ACC112 (cell line): ENCODE measurements around the gene MAS1L.

Source experiments
- H2AFZ ChIP-seq: fragments of 200-600 bp; sonication (generic); one replicate; pipeline ENCODE4 v1.6.0; 2017; ENCODE audit warnings: antibody characterized with exemption, low read length; ENCODE audit not compliant: unreplicated experiment
- H3K27ac ChIP-seq: fragments of 200-600 bp; sonication (generic); 2 replicates; pipeline ENCODE4 v1.5.1; 2014; ENCODE audit warnings: low read depth, mild to moderate bottlenecking, antibody characterized with exemption, low read length, moderate library complexity
- H3K27me3 ChIP-seq: fragments of 200-600 bp; sonication (generic); 2 replicates; pipeline ENCODE4 v1.6.1; 2014; ENCODE audit warnings: mild to moderate bottlenecking, antibody characterized with exemption, low read length, moderate library complexity, mixed read lengths; ENCODE audit not compliant: insufficient read depth
- H3K36me3 ChIP-seq: fragments of 200-600 bp; sonication (generic); 2 replicates; pipeline ENCODE4 v1.6.1; 2016; ENCODE audit warnings: mild to moderate bottlenecking, antibody characterized with exemption, low read length, moderate library complexity, mixed read lengths; ENCODE audit not compliant: insufficient read depth
- H3K4me1 ChIP-seq: fragments of 200-600 bp; sonication (generic); one replicate; pipeline ENCODE4 v1.6.1; 2016; ENCODE audit warnings: low read length, mixed read lengths; ENCODE audit not compliant: insufficient read depth, unreplicated experiment, control insufficient read depth
- H3K4me3 ChIP-seq: fragments of 200-600 bp; sonication (generic); 2 replicates; pipeline ENCODE4 v1.5.1; 2014; ENCODE audit warnings: mild to moderate bottlenecking, low read depth, low read length
- H3K79me2 ChIP-seq: fragments of 200-600 bp; sonication (generic); one replicate; pipeline ENCODE4 v1.6.0; 2016; ENCODE audit warnings: low read length; ENCODE audit not compliant: control insufficient read depth, unreplicated experiment, insufficient read depth

Gene MAS1L

DNA sequence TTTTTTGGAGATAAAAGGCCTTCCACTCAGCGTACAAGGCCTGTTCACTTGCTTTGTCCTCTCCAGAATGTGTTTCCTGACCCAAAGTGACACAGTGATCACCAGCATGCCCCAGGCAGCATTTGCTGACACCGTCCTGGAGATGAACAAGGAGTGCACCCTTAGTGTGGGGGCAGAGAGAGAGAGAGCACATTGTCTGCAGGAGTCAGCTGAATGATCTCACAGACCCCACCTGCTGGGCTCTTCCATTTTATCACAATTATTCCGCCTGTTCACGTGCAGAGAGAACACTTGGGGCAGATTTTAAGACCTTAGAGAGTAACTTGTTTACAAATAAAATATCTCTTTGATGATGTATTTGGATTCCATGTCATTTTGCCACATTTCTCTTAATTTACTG, 22.4 kb upstream of the MAS1L start:
- H3K79me2 ChIP-seq = no peaks in the 10 kb centered on the region
- H3K36me3 ChIP-seq = no peaks in the 10 kb centered on the region
- H3K4me1 ChIP-seq = no peaks in the 10 kb centered on the region
- H3K27ac ChIP-seq = no peak overlapping the region
- no peak overlapping the region for H3K4me3 ChIP-seq
- H3K27me3 ChIP-seq = no peaks in the 10 kb centered on the region
- H2AFZ ChIP-seq = no peak overlapping the region

DNA sequence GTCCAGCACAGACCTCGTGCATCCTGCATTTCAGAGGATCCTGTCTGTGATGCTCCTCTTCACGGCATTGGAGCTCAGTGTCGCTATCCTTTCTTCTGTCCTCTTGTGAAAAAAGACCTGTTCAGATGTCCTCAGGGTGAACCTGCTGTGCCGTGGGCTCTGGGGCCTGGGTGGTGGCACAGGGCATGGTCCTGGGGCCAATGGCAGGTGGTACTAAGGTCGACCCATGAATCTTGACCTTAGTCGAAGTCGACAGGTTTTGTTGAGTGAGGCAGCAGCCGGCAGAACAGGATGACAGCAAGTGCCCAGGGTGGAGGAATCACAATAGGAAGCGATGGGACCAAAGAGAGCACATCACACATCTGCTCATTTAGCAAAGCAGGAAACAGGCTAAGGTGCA, 22.0 kb upstream of the MAS1L start:
- H3K36me3 ChIP-seq = no peaks in the 10 kb centered on the region
- H3K79me2 ChIP-seq = no peaks in the 10 kb centered on the region
- H3K4me3 ChIP-seq = no peak overlapping the region
- H3K27me3 ChIP-seq = no peaks in the 10 kb centered on the region
- no peaks in the 10 kb centered on the region for H3K4me1 ChIP-seq
- H3K27ac ChIP-seq = no peak overlapping the region
- no peak overlapping the region for H2AFZ ChIP-seq

DNA sequence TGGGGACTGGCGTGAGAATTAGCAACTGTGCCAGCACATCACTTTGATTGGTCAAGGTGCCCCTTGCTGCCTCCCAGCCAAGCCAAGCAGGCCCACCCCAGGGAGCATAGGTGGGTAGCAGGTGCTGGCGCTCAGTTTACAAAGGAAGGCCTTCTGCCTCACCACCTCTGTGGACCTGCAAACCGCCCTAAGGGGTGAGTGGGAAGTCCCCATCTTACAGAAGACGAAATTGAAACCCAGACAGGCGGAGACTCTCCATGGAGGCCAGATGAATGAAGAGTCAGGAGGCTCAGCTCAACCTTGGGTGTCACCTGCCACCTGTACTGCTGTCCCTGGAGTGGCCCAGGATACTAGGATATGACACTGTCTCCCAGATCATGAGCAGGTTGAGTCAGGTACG, 21.5 kb upstream of the MAS1L start:
- Histone ChIP-seq H3K4me1 (no peaks in the 10 kb centered on the region), H3K27ac (no peak overlapping the region), H3K36me3 (no peaks in the 10 kb centered on the region), H3K27me3 (no peaks in the 10 kb centered on the region), H3K4me3 (no peak overlapping the region), H3K79me2 (no peaks in the 10 kb centered on the region), H2AFZ (no peak overlapping the region)

DNA sequence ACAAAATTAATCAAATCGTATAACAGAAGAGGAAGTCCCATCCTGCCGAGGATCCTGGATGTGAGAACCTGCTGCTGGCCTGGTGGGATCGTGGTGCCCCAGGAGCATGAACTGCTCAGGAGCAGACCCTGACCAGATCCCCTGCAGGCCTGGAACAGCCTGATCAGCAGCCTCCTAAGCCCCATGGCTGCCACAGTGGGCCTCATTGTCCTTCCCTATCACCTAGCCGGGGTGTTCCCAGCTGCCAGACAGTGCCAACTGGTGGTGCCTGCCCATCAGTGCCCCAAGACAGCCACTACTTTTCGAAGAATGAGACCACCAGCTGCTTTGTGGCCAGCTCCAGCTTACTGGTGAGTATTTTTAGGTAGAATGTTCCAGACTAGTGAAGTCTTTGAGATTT, 19.6 kb upstream of the MAS1L start:
- H2AFZ ChIP-seq = no peak overlapping the region
- H3K79me2 ChIP-seq = no peaks in the 10 kb centered on the region
- H3K27me3 ChIP-seq = no peaks in the 10 kb centered on the region
- H3K27ac ChIP-seq = no peak overlapping the region
- H3K4me1 ChIP-seq = no peaks in the 10 kb centered on the region
- no peaks in the 10 kb centered on the region for H3K36me3 ChIP-seq
- no peak overlapping the region for H3K4me3 ChIP-seq

DNA sequence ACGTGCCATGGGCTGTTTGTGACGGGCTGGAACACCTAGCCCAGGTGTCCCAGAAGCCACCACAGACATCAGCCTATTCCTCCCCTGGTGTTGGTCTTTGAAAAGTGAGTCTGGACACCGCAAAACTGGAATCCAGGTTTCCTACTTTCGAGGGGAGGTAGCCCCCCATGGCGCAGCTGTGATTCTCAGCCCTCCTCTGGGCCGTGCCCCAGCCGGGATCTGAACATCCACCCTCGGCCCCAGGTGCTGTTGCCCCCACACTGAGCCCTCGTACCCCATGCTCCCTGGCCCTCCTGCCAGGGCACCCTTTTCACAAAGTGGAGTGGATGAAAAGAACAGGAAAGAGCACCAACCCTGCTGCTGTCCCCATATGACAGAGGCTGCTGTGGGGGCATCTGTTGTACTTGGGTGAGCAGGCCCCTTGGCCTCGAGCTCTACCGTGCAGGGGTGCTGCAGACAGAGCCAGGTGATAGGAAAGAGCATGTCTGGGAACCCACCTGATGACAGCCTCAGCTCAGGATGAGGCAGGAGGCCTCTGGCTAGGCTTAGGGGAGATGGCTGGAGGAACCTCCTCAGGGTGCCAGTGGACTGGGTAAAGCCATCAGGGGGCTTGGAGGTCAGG, 18.8 kb upstream of the MAS1L start:
- no peak overlapping the region for H3K4me3 ChIP-seq
- no peaks in the 10 kb centered on the region for H3K79me2 ChIP-seq
- H3K27me3 ChIP-seq = no peaks in the 10 kb centered on the region
- H3K4me1 ChIP-seq = no peaks in the 10 kb centered on the region
- no peak overlapping the region for H3K27ac ChIP-seq
- no peaks in the 10 kb centered on the region for H3K36me3 ChIP-seq
- no peak overlapping the region for H2AFZ ChIP-seq

DNA sequence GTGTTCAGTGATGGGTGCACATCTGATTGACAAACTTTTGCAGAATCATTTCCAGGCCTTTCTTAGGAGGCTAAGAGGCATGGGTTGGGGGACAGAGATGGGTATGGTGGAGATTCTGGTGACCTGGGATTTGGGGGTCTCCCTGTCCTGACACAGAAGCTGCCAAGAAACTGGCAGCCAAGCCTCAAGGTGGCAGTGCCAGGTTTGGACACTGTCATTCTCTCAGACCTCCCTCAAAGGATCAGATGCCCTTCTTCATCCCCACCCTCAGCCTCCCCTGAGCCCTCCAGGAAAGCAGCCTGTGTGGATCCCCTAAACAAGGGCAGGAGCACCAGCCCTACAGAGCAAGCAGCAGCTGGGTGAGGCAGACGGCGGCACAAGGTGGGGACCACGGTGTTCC, 18.1 kb upstream of the MAS1L start:
- no peaks in the 10 kb centered on the region for H3K27me3 ChIP-seq

DNA sequence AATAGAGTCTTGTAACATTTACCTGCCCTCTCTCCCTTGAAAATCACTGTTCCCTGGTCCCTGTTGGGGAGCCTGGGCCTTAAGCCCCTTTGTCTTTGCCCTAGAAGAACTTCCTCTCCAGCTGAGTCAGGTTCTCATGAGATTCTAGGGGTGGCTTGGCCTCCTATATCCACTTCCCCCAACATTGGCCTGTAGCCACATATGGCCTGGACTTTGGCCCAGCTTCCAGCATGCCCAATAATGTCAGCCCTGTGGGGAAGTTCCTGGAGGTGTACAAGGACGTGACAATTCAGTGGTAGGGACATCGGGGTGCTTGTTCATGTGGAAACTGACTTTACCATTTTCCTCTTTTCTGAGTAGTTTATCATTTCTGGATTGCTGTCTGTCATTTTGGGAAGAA, 17.2 kb upstream of the MAS1L start:
- H3K27me3 ChIP-seq = no peaks in the 10 kb centered on the region
- H3K4me3 ChIP-seq = no peak overlapping the region
- H3K4me1 ChIP-seq = no peaks in the 10 kb centered on the region
- H3K27ac ChIP-seq = no peak overlapping the region
- H3K79me2 ChIP-seq = no peaks in the 10 kb centered on the region
- H2AFZ ChIP-seq = no peak overlapping the region
- no peaks in the 10 kb centered on the region for H3K36me3 ChIP-seq

More for the DNA sequence above, 18.1 kb upstream of the MAS1L start:
- no peak overlapping the region for H2AFZ ChIP-seq
- H3K27ac ChIP-seq = no peak overlapping the region
- no peaks in the 10 kb centered on the region for H3K4me1 ChIP-seq
- H3K4me3 ChIP-seq = no peak overlapping the region
- H3K36me3 ChIP-seq = no peaks in the 10 kb centered on the region
- H3K79me2 ChIP-seq = no peaks in the 10 kb centered on the region

DNA sequence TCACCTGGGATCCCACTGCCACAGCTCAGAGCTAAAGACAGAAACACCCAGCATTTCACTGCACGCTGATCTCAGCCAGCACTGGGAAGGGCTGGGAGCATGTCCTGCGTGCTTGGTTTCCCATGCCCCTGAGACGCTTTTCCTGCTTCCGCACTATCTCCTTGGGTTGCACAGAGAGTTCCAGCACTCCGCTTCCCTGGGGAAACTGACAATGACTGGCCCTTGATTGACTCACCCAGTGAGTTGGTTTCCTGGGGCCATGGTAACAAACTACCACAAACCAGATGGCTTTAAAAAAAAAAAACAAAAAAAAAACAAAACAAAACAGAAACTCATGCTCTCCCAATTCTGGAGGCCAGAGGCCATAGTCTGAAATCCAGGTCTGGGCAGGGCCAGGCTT, 14.8 kb upstream of the MAS1L start:
- Histone ChIP-seq H3K4me3 (no peak overlapping the region), H3K79me2 (no peaks in the 10 kb centered on the region), H2AFZ (no peak overlapping the region), H3K36me3 (no peaks in the 10 kb centered on the region), H3K27ac (no peak overlapping the region), H3K4me1 (no peaks in the 10 kb centered on the region), H3K27me3 (no peaks in the 10 kb centered on the region)

DNA sequence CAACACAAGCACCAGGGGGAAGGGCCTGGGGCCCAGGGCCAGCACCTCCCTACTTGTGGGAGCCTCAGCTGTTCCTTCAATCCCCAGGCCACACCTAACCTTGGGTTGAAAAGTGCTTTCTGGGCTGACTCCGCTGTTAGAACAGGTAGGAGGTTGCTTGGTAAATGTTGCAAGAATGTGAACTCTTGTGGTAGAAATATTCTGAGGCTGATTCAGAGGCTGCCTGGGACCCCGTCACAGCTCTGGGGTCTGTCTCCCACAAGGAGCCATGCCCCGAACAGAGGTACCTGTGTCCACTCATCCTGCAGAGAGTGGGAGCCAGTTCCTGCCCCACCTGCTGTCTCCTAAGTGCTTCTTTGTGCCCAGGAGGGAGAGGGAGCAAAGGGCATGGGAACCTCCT, 14.4 kb upstream of the MAS1L start:
- no peaks in the 10 kb centered on the region for H3K27me3 ChIP-seq
- H2AFZ ChIP-seq = no peak overlapping the region
- H3K79me2 ChIP-seq = no peaks in the 10 kb centered on the region
- no peaks in the 10 kb centered on the region for H3K36me3 ChIP-seq
- H3K4me1 ChIP-seq = no peaks in the 10 kb centered on the region
- H3K4me3 ChIP-seq = no peak overlapping the region
- no peak overlapping the region for H3K27ac ChIP-seq

DNA sequence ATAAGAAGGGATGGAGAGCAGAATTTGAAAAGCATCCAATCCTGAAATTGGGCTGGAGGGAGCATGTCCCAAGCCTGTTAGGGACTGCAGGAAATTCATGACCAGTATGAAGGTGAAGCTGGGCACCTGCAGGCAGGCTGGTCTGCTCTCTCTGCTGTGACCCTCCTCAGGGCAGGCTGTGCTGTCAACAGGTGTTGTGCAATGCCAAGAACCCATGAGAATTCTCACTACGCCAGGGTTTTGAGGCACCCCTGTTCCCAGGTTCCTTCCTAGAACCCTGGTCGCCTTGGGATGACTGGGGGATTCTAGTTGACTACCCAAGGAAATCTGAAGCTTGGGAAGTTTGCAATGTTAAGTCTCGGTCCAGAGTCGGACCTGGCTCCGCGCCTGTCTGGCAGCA, 13.3 kb upstream of the MAS1L start:
- H3K36me3 ChIP-seq = no peaks in the 10 kb centered on the region
- no peak overlapping the region for H3K27ac ChIP-seq
- no peak overlapping the region for H2AFZ ChIP-seq
- H3K27me3 ChIP-seq = no peaks in the 10 kb centered on the region
- no peaks in the 10 kb centered on the region for H3K79me2 ChIP-seq
- no peaks in the 10 kb centered on the region for H3K4me1 ChIP-seq
- no peak overlapping the region for H3K4me3 ChIP-seq

DNA sequence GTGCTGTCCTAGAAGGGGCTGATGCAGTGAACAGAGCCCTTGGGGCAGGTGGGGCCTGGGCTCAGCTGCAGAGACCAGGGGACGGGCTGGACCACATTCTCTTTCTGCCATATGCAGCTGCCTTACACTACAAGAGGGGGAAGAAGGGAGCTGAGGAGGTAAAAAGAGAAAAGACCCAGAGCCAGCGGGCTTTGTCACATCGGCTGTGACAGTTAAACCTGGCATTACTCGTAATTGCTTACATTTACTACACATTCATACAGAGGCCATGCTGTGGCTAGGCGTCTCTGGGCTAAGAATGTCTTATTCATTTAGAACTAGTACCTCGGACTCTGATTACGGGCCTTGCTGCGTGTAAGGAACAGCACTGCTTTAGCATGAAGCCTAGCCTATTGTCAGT, 12.8 kb upstream of the MAS1L start:
- Histone ChIP-seq H2AFZ (no peak overlapping the region), H3K27ac (no peak overlapping the region), H3K4me3 (no peak overlapping the region), H3K36me3 (no peaks in the 10 kb centered on the region), H3K27me3 (no peaks in the 10 kb centered on the region), H3K79me2 (no peaks in the 10 kb centered on the region), H3K4me1 (no peaks in the 10 kb centered on the region)
